DMS79 (cell line): ENCODE data around the gene MCL1.
"Not testable (repeated sequence)": the region's sequence is repeated elsewhere in the genome, so short reads cannot be mapped to it uniquely, and the experiment has no call there.

Source experiments
- DNase-seq: peaks from one replicate; lab custom pipeline; 2025; lab: John Stamatoyannopoulos, UW

Gene MCL1

GRCh38 chr1:150602372-150602771 lies 23.0 kb upstream of the MCL1 start:
- DNase-seq: not testable (repeated sequence)

GRCh38 chr1:150601540-150601939 lies 22.1 kb upstream of the MCL1 start:
- no peak for DNase-seq

- not testable (repeated sequence) for DNase-seq
These were observed 18.9 kb upstream of the MCL1 start for GRCh38 chr1:150598346-150598745.

- no peak for DNase-seq
These were observed 17.6 kb upstream of the MCL1 start for GRCh38 chr1:150596976-150597375.

GRCh38 chr1:150596095-150596892 lies 16.9 kb upstream of the MCL1 start:
- no peak for DNase-seq

GRCh38 chr1:150582371-150582770 lies 3.0 kb upstream of the MCL1 start:
- DNase-seq: no peak

GRCh38 chr1:150581962-150582361 lies 2.6 kb upstream of the MCL1 start:
- not testable (repeated sequence) for DNase-seq

- DNase-seq: not testable (repeated sequence)
These were observed 2.0 kb upstream of the MCL1 start for GRCh38 chr1:150581437-150581836.

GRCh38 chr1:150580966-150581365 lies 1.6 kb upstream of the MCL1 start:
- not testable (repeated sequence) for DNase-seq

- DNase-seq: no peak
These were observed 684 bp upstream of the MCL1 start for GRCh38 chr1:150579945-150580642.

GRCh38 chr1:150578272-150579109 lies 919 bp downstream of the MCL1 start:
- DNase-seq: peak; percentile 65

- peak; percentile 52 for DNase-seq
These were observed 1.7 kb downstream of the MCL1 start for GRCh38 chr1:150577557-150578271.

GRCh38 chr1:150576794-150577556 lies 2.4 kb downstream of the MCL1 start:
- DNase-seq: no peak

GRCh38 chr1:150576367-150576711 lies 3.1 kb downstream of the MCL1 start:
- DNase-seq: no peak

- DNase-seq: no peak
These were observed 3.7 kb downstream of the MCL1 start for GRCh38 chr1:150575518-150576366.

GRCh38 chr1:150575072-150575489 lies 4.3 kb downstream of the MCL1 start:
- DNase-seq: no peak

- DNase-seq: no peak
These were observed 4.9 kb downstream of the MCL1 start for GRCh38 chr1:150574260-150575071.

GRCh38 chr1:150573648-150574071 lies 5.8 kb downstream of the MCL1 start:
- DNase-seq: not testable (repeated sequence)
